Measurements from ENCODE around the gene TMEM121. TPM values are rescaled to one million over a fixed set of nuclear protein-coding genes. Genes with fewer than 3 reads are reported as not detected.

Gene TMEM121
- total and polyA plus RNA-seq, 10 of the 15 experiments (the other 5 are each of a cell fraction or from before 2014, with no cell fraction given): 0.04 to 4.9 (median 1.2) TPM; not detected in 2

DNA sequence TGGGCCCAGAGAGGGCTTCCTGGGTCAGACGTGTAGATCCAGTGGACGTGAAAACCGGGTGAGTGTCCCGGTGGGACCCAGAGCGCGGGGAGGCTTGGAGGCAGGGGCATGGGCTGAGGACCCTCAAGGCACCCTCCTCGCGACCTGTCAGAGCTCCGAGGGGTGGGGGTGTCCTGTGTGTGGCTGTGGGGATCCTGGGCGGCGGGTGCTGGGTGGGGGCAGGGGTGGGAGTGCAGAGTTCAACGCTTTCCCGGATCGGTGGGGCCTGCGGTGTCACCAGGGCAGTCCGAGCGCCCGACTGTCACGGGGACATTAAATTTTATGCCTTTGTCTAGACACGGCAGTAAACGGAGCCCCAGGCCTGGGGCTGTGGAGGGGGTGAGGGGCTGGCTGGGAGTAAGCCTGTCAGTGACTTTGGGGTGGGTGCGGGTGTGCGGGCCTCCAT, 1.0 kb downstream of the TMEM121 start (continued):
- TF ChIP-seq, protein P1, sequence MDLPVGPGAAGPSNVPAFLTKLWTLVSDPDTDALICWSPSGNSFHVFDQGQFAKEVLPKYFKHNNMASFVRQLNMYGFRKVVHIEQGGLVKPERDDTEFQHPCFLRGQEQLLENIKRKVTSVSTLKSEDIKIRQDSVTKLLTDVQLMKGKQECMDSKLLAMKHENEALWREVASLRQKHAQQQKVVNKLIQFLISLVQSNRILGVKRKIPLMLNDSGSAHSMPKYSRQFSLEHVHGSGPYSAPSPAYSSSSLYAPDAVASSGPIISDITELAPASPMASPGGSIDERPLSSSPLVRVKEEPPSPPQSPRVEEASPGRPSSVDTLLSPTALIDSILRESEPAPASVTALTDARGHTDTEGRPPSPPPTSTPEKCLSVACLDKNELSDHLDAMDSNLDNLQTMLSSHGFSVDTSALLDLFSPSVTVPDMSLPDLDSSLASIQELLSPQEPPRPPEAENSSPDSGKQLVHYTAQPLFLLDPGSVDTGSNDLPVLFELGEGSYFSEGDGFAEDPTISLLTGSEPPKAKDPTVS (IDR thresholded peaks at IDR 0.05; ENCODE audit: low read depth, low read length): no peak
- no peak for TF ChIP-seq CHD2 (IDR thresholded peaks at IDR 0.05; ENCODE audit: borderline replicate concordance, low read depth, low read length)
- TF ChIP-seq, protein P2, sequence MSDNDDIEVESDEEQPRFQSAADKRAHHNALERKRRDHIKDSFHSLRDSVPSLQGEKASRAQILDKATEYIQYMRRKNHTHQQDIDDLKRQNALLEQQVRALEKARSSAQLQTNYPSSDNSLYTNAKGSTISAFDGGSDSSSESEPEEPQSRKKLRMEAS (IDR thresholded peaks at IDR 0.05; ENCODE audit: low read depth, low read length): no peak
- TF ChIP-seq SRF (IDR thresholded peaks at IDR 0.05; ENCODE audit: low read depth in 2 of 2, low read length in 2 of 2): no peak
- no peak for TF ChIP-seq IKZF2 (IDR thresholded peaks at IDR 0.05)

DNA sequence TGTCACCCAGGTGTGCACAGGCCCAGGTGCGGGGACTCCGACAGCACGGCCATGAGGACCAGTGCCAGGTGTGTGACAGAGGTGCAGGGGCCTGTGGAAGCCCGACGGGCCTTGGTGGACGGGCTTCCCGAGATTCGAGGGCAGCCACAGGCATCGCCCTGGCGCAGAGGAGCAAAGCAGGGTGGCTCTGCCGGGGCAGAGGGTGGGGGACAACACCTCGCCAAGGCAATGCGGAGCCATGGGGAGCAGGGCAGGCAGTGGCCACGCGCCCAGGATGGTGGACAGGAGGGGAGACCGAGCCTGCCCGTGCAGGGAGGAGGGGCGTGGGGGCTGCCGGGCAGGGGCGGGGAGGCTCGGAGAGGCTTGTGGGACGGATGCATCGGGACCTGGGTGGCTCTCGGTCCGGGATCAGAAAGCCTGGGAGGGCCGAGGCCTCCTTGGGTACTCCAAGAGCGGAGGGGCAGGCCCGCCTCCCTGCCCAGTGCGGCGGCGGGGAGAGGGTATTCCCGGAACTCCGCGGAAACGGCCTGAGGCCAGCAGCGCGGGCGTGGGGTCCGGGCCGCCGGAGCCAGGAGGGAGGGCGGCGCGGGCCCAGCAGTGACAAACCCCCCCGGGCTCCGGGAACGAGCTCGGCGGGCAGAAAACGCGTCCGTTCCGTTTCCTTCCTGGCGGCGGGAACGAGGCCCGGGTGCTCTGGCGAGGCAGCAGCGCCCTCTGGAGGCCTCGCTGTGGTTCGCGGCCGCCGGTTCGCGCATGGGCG, 1.6 kb downstream of the TMEM121 start:
- POLR2A ChIA-PET: interaction anchor here (0.6 kb wide), 1 partner anchor 304 kb away, joined by 7 read pairs; no protein-coding TSS in a partner anchor
- ATAC-seq (peak; percentile 84), FAIRE-seq (no peak), DNase-seq (ENCODE audit: low read depth, low spot score) (no peak)
- peak overlapping the region; percentile 92 for H3K4me2 ChIP-seq (ENCODE audit: control insufficient read depth, insufficient read depth)
- H3K79me2 ChIP-seq (ENCODE audit: control insufficient read depth, insufficient read depth, low read length): no peaks in the 10 kb centered on the region
- RAD21 ChIA-PET (ENCODE audit: unreplicated experiment): interaction anchor here (0.5 to 1.6 kb wide), 6 partner anchors 38 to 199 kb away, joined by 3 to 10 read pairs (median 4); no protein-coding TSS in a partner anchor
- peak overlapping the region; percentile 65 for H3K4me3 ChIP-seq
- 6% methylated on average over 53 of the region's 67 CpGs for WGBS (ENCODE audit: insufficient coverage, insufficient replicate concordance, low lambda C conversion rate, missing lambda C conversion rate)
- in situ Hi-C loops (cut with MboI): no loop called here
- no peak overlapping the region for H3K27ac ChIP-seq (ENCODE audit: control insufficient read depth, insufficient read depth)
- H3K9ac ChIP-seq (ENCODE audit: control insufficient read depth, insufficient read depth, low read length): peak overlapping the region; percentile 71
- H3K36me3 ChIP-seq (ENCODE audit: control insufficient read depth in 2 of 2, insufficient read depth in 2 of 2, low read length in 1 of 2): no peaks in the 10 kb centered on the region
- SMC1A ChIA-PET (ENCODE audit: uncharacterized antibody, unreplicated experiment): interaction anchor here (1.0 to 1.8 kb wide), 2 partner anchors 42 to 157 kb away, joined by 3 to 11 read pairs; no protein-coding TSS in a partner anchor
- BruUV-seq (replicated peaks): no TSS peak
- no peaks in the 10 kb centered on the region for H3K9me3 ChIP-seq (replicated peaks; ENCODE audit: control insufficient read depth, insufficient read depth, low read length)
- intact Hi-C loops (cut with micrococcal nuclease; ENCODE audit: unreplicated experiment): loop anchor here (5.0 kb wide), 2 partner anchors 36 to 326 kb away; partner anchors contain the start of gene TEDC1
- H3K4me1 ChIP-seq (ENCODE audit: control insufficient read depth, insufficient read depth, low read length): peaks cover 4% of the 10 kb centered on the region
- peak overlapping the region; percentile 92 for H2AFZ ChIP-seq (ENCODE audit: control insufficient read depth, low read depth, low read length)
- CTCF ChIA-PET: interaction anchor here (0.7 to 1.9 kb wide), 8 partner anchors 11 to 945 kb away, joined by 3 to 18 read pairs (median 4); no protein-coding TSS in a partner anchor
- no peaks in the 10 kb centered on the region for H4K20me1 ChIP-seq (ENCODE audit: control insufficient read depth, insufficient read depth)
- H3K27me3 ChIP-seq (replicated peaks in 1 of 2; ENCODE audit: control insufficient read depth in 2 of 2, insufficient read depth in 2 of 2, low read length in 1 of 2): peaks cover 5 to 7% of the 10 kb centered on the region in 2 experiments; a peak in 3 of 4 replicates
- TF ChIP-seq BHLHE40 (IDR thresholded peaks at IDR 0.05; ENCODE audit: borderline replicate concordance in 1 of 2, low read depth in 2 of 2, low read length in 1 of 2) (peak; percentile 23 to 27; a peak in 2 of 4 replicates), SMAD1 (IDR thresholded peaks at IDR 0.05; ENCODE audit: low read depth, partially characterized antibody) (no peak), SMAD5 (IDR thresholded peaks at IDR 0.05; ENCODE audit: low read depth) (no peak), RB1 (IDR thresholded peaks at IDR 0.05; ENCODE audit: borderline replicate concordance) (peak; percentile 97; the same call in 1 of the 2 replicates), RELA (IDR thresholded peaks at IDR 0.05; ENCODE audit: borderline replicate concordance, partially characterized antibody) (peak; percentile 77), ZSCAN29 (IDR thresholded peaks at IDR 0.05) (no peak), PAX8 (IDR thresholded peaks at IDR 0.05) (no peak), IKZF1 (conservative IDR thresholded peaks at IDR 0.05) (peak; percentile 83), RBBP5 (conservative IDR thresholded peaks at IDR 0.05) (no peak), EGR1 (IDR thresholded peaks at IDR 0.05; ENCODE audit: borderline replicate concordance in 1 of 2, low read depth in 2 of 2, low read length in 2 of 2) (no peak), RAD21 (IDR thresholded peaks at IDR 0.05; ENCODE audit: insufficient read depth, low read depth, low read length) (peak; percentile 69)
- TF ChIP-seq, protein P3, sequence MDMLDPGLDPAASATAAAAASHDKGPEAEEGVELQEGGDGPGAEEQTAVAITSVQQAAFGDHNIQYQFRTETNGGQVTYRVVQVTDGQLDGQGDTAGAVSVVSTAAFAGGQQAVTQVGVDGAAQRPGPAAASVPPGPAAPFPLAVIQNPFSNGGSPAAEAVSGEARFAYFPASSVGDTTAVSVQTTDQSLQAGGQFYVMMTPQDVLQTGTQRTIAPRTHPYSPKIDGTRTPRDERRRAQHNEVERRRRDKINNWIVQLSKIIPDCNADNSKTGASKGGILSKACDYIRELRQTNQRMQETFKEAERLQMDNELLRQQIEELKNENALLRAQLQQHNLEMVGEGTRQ (IDR thresholded peaks at IDR 0.05; ENCODE audit: borderline replicate concordance, low read depth, low read length): no peak
- TF ChIP-seq, protein P4, sequence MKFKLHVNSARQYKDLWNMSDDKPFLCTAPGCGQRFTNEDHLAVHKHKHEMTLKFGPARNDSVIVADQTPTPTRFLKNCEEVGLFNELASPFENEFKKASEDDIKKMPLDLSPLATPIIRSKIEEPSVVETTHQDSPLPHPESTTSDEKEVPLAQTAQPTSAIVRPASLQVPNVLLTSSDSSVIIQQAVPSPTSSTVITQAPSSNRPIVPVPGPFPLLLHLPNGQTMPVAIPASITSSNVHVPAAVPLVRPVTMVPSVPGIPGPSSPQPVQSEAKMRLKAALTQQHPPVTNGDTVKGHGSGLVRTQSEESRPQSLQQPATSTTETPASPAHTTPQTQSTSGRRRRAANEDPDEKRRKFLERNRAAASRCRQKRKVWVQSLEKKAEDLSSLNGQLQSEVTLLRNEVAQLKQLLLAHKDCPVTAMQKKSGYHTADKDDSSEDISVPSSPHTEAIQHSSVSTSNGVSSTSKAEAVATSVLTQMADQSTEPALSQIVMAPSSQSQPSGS (IDR thresholded peaks at IDR 0.05; ENCODE audit: low read length): no peak

Data from GM12878 (cell line).